ENCODE measurements around the gene MCOLN2.

DNA sequence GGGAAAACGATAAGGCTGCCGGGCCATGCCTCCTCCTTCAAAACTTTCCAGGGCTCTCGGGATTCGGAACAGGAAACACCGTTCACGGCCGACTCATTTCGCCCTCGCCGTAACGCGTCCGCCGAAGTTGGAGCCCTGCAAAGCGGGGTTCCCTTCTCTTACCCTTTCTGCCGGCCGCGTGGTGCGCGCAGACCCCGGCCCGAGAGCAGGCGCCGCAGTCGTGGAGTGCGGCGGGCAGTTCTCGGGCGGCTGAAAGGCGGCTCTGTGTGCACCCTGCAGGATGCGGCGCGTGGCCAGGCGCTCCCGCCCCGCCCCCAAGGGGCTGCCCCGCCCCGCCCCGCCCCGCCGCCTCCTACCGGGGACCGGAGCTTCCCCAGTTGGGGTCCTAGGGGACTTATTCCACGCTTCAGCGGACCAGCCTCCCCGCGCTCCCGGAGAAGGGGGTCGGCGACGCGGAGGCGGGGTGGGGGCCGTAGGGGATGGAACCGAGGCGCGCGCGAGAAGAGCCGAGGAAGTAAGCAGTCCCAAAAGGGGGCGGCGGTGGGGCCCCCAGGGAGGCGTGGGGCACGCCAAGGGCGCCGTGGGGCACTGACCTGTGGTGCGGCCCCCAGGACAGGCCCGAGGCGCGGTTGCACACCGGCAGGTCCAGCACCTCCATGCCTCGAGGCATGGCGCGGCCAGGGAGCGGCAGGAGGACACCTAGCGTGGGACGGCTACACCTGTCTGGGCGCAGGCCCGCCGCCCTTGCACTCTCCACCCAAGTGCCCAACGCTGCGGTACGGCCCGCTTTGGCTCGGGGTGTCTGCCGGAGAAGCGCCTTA lies at the start of gene MCOLN2:
- TF ChIP-seq FOXK2 (IDR thresholded peaks at IDR 0.05), result no peak
- no peak for TF ChIP-seq NFRKB (IDR thresholded peaks at IDR 0.05)
- TF ChIP-seq SP1 (IDR thresholded peaks at IDR 0.05), result no peak
- TF ChIP-seq ELF4 (IDR thresholded peaks at IDR 0.05), result no peak
- peak; percentile 81 for TF ChIP-seq L3MBTL2 (conservative IDR thresholded peaks at IDR 0.05)
- no peak for TF ChIP-seq FOXM1 (IDR thresholded peaks at IDR 0.05; ENCODE audit: borderline replicate concordance)
- TF ChIP-seq SUZ12 (IDR thresholded peaks at IDR 0.05), result no peak
- no peak for TF ChIP-seq BHLHE40 (IDR thresholded peaks at IDR 0.05; ENCODE audit: borderline replicate concordance)
- no peak for TF ChIP-seq FOXA1 (IDR thresholded peaks at IDR 0.05)
- no peak for TF ChIP-seq ARNT (IDR thresholded peaks at IDR 0.05)
